GM19193 (cell line): ENCODE results near the gene ALKBH5.

Experiments used
- POLR2A ChIP-seq: IDR thresholded peaks from 4 replicates; pipeline ENCODE4 v1.6.1; 2011; ENCODE audit not compliant: insufficient read depth, insufficient read length; ENCODE audit errors: extremely low read depth

ALKBH5 gene

GRCh38 chr17:18190628-18191235 is 7.1 kb downstream of the ALKBH5 start:
- TF ChIP-seq POLR2A: no peak

- TF ChIP-seq POLR2A: no peak
Observed at GRCh38 chr17:18191236-18191667, 7.6 kb downstream of the ALKBH5 start.

- TF ChIP-seq POLR2A: no peak
Observed at GRCh38 chr17:18191967-18192366, 8.3 kb downstream of the ALKBH5 start.

- no peak for TF ChIP-seq POLR2A
Observed at GRCh38 chr17:18194394-18194793, 10.8 kb downstream of the ALKBH5 start.

- TF ChIP-seq POLR2A: no peak
Observed at GRCh38 chr17:18194804-18195203, 11.2 kb downstream of the ALKBH5 start.

- TF ChIP-seq POLR2A: no peak
Observed at GRCh38 chr17:18195246-18195645, 11.6 kb downstream of the ALKBH5 start.

GRCh38 chr17:18197535-18198194 is 14.0 kb downstream of the ALKBH5 start:
- no peak for TF ChIP-seq POLR2A

- TF ChIP-seq POLR2A: no peak
Observed at GRCh38 chr17:18198530-18198929, 14.9 kb downstream of the ALKBH5 start.

- TF ChIP-seq POLR2A: no peak
Observed at GRCh38 chr17:18201108-18201507, 17.5 kb downstream of the ALKBH5 start.

GRCh38 chr17:18203308-18203707 is 19.7 kb downstream of the ALKBH5 start:
- no peak for TF ChIP-seq POLR2A

- TF ChIP-seq POLR2A: no peak
Observed at GRCh38 chr17:18205861-18206260, 22.2 kb downstream of the ALKBH5 start.

GRCh38 chr17:18206962-18207361 is 23.3 kb downstream of the ALKBH5 start:
- no peak for TF ChIP-seq POLR2A

- TF ChIP-seq POLR2A: no peak
Observed at GRCh38 chr17:18208092-18208491, 24.5 kb downstream of the ALKBH5 start.

- no peak for TF ChIP-seq POLR2A
Observed at GRCh38 chr17:18213666-18214270, 30.1 kb downstream of the ALKBH5 start.

GRCh38 chr17:18217412-18218015 is 33.9 kb downstream of the ALKBH5 start:
- TF ChIP-seq POLR2A: no peak
